Coronary artery (tissue), 2 donors: ENCODE measurements around the gene TTC23.

Experiments used
- DNase-seq: peaks from one replicate; pipeline ENCODE4 v3.0.0-alpha.2; 2017; ENCODE audit warnings: low spot score
- H3K27ac ChIP-seq, 2 donors: fragments of 200-600 bp; sonication (generic); one replicate each; pipeline ENCODE4 v1.5.1; 2016 to 2019
- H3K4me3 ChIP-seq: fragments of 200-600 bp; sonication (generic); 2 replicates; pipeline ENCODE4 v1.5.1; 2016; ENCODE audit warnings: mild to moderate bottlenecking, moderate library complexity
- TF ChIP-seq, protein P1 (sequence below): fragments of 200-600 bp; sonication (generic); IDR thresholded peaks from one replicate; pipeline ENCODE4 v1.5.1; 2019; ENCODE audit warnings: antibody characterized with exemption

The TTC23 gene

DNA sequence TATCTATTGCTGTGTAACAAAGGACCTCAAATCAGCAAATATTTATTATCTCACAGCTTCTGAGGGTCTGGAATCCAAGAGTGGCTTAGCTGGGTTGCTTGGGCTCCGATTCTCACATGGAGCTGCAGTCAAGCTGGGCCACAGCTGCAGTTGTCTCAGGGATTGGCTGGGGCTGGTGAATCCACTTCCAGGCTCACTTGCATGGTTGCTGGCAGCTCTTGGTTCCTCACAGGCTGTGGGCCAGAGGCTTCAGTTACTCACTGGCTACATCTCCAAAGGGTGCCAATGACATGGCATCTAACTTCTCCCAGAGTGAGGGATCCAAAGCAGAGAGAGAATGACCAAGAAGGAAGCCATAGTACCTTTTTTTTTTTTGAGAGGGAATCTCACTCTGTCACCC is 158.4 kb downstream of the TTC23 start:
- TF ChIP-seq, protein P1, sequence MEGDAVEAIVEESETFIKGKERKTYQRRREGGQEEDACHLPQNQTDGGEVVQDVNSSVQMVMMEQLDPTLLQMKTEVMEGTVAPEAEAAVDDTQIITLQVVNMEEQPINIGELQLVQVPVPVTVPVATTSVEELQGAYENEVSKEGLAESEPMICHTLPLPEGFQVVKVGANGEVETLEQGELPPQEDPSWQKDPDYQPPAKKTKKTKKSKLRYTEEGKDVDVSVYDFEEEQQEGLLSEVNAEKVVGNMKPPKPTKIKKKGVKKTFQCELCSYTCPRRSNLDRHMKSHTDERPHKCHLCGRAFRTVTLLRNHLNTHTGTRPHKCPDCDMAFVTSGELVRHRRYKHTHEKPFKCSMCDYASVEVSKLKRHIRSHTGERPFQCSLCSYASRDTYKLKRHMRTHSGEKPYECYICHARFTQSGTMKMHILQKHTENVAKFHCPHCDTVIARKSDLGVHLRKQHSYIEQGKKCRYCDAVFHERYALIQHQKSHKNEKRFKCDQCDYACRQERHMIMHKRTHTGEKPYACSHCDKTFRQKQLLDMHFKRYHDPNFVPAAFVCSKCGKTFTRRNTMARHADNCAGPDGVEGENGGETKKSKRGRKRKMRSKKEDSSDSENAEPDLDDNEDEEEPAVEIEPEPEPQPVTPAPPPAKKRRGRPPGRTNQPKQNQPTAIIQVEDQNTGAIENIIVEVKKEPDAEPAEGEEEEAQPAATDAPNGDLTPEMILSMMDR, result no peak
- no peak for DNase-seq
- no peak overlapping the region for H3K4me3 ChIP-seq
- no peak overlapping the region for H3K27ac ChIP-seq

DNA sequence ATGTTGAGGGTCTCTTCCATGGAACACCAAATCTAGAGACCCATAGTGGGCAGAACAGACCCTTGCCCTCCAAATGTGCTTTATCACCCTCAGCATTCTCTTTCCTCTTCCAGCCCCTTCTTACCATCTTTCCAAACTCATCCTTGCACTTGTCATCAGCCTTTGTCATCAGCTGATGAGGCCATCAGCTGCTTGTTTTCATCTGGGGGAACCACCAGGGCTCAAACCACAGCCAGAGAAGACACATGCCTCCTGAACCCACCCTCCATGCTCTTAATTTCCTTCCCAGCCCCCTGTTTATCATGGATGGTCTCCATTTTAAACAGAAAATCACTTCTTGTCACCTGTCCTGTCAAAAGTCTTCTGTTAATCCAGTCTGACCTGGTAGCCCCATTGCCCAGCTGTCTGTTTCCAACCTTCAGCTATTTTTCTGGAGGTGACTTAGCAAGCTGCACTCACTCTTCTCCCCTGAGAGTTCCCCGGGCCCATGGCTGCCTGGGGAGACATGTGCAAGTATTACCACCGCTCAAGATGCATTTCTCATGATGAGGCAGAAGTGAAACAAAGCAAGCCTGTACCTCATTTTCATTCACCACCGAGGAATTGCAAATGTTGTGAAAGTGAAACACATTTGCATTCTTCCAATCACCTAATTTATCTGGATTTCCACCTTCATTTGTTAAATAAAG is 159.2 kb downstream of the TTC23 start:
- no peak overlapping the region for H3K4me3 ChIP-seq
- TF ChIP-seq, protein P1, result no peak
- no peak for DNase-seq
- H3K27ac ChIP-seq, result no peak overlapping the region

DNA sequence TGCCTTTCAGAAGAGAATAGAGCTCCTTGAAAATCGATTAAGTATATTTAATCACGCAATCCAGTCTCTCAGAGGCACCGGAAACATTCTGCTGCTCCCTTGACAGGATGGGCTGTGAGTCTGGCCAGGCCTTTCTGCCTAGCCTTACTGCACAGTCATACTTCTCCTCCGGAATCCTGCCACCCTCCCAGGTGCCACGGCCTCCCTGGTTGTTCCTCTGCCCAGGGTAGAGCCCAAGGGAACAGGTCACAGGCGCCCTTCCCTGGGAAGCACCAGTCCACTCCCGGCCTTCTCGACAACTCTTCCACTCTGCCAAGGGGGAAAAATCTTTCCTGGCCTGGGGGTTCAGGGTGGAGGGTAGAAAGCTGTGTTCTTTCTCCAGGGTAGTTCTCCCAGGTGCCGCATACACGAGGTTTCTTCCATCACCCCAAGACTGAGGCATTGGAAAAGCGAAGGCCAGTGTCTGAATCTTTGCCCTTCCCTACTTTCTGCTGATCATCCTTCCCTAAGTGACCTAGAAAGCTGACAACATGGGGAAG is 161.9 kb downstream of the TTC23 start:
- no peak for DNase-seq
- TF ChIP-seq, protein P1, result no peak
- Histone ChIP-seq H3K4me3 (no peak overlapping the region), H3K27ac (no peak overlapping the region)

DNA sequence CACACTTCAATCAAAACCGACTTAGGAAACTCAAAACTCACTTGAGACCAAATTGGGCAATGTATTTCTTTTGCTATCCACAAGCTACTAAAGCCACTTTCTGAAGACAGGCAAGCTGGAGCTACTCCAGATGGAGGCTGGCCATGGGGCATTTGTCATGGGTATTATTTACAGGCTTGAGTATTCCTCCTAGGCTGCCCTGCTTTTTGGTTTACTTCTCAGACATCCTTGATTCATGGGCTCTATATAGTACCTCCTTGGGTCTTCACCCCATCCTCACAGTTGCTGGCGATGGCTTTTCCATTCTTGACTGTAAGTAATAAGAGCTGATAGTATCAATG is 163.1 kb downstream of the TTC23 start:
- TF ChIP-seq, protein P1, result no peak
- Histone ChIP-seq H3K27ac (no peak overlapping the region), H3K4me3 (no peak overlapping the region)
- no peak for DNase-seq
